Calu3 (cell line): ENCODE data around the gene STAT2. TPM values are rescaled to one million over a fixed set of nuclear protein-coding genes. Genes with fewer than 3 reads are reported as not detected.

Source experiments
- BruUV-seq: library from RNA; stranded (reverse); fragments of 400-500 nt; replicated peaks from 2 replicates; lab custom pipeline; 2021; lab: Mats Ljungman, UMichigan
- CTCF ChIA-PET: fragments of 300-600 bp; sonication (Branson Sonifier 250); formaldehyde crosslinking; loops from one replicate; lab custom pipeline; 2022; ENCODE audit warnings: antibody characterized with exemption; lab: Charles Lee
- DNase-seq: peaks from one replicate; pipeline ENCODE4 v3.0.0; 2022
- H3K27ac Mint-ChIP-seq: one replicate; pipeline ENCODE4 v1.8.0; 2022; ENCODE audit warnings: mixed read lengths; ENCODE audit not compliant: unreplicated experiment
- H3K27me3 Mint-ChIP-seq: one replicate; pipeline ENCODE4 v1.8.0; 2022; ENCODE audit warnings: mixed read lengths; ENCODE audit not compliant: unreplicated experiment
- H3K36me3 Mint-ChIP-seq: one replicate; pipeline ENCODE4 v1.8.0; 2022; ENCODE audit warnings: mild to moderate bottlenecking, moderate library complexity, mixed read lengths; ENCODE audit not compliant: insufficient read depth, unreplicated experiment
- H3K4me1 Mint-ChIP-seq: one replicate; pipeline ENCODE4 v1.8.0; 2022; ENCODE audit warnings: mild to moderate bottlenecking, low read depth, mixed read lengths; ENCODE audit not compliant: unreplicated experiment
- H3K4me3 Mint-ChIP-seq: one replicate; pipeline ENCODE4 v1.8.0; 2022; ENCODE audit warnings: mild to moderate bottlenecking, low read depth, moderate library complexity, mixed read lengths; ENCODE audit not compliant: unreplicated experiment
- H3K9me3 Mint-ChIP-seq: one replicate; pipeline ENCODE4 v1.8.0; 2022; ENCODE audit warnings: low read depth, mixed read lengths; ENCODE audit not compliant: unreplicated experiment
- CTCF ChIP-seq: fragments of 200-600 bp; IDR thresholded peaks from one replicate; pipeline ENCODE4 v1.8.0; 2022; ENCODE audit warnings: antibody characterized with exemption; ENCODE audit not compliant: unreplicated experiment
- intact Hi-C: fragments of 100-400 bp; cut with micrococcal nuclease; formaldehyde crosslinking; loops from one replicate; pipeline ENCODE4 v1.10.0; 2022; ENCODE audit not compliant: unreplicated experiment
- total RNA-seq: library from RNA; stranded (reverse); gene quantifications from 2 replicates; pipeline ENCODE4 v1.2.3, GENCODE V29; 2022

The STAT2 gene
- total RNA-seq, 1 experiment from 2014 or later = 127 TPM

- BruUV-seq = no TSS peak
- Mint-ChIP-seq H3K27ac (no peak overlapping the region), H3K36me3 (peaks cover 71% of the 10 kb centered on the region), H3K9me3 (no peaks in the 10 kb centered on the region), H3K4me1 (peaks cover 1% of the 10 kb centered on the region), H3K4me3 (no peak overlapping the region), H3K27me3 (no peaks in the 10 kb centered on the region)
- no peak for TF ChIP-seq CTCF
- DNase-seq = no peak
- intact Hi-C loops = no loop called here
- CTCF ChIA-PET = no interaction called here
Observed at GRCh38 chr12:56307221-56307965, 52.5 kb downstream of the STAT2 start.

GRCh38 chr12:56304872-56305590 is 54.9 kb downstream of the STAT2 start:
- intact Hi-C loops = no loop called here
- H3K4me1 Mint-ChIP-seq = peaks cover 19% of the 10 kb centered on the region
- no peak overlapping the region for H3K4me3 Mint-ChIP-seq
- H3K36me3 Mint-ChIP-seq = peaks cover 64% of the 10 kb centered on the region
- CTCF ChIA-PET = interaction anchor here (0.8 kb wide), 1 partner anchor 11 kb away, joined by 4 read pairs; the partner anchor contains the start of gene CNPY2
- no peak for DNase-seq
- no TSS peak for BruUV-seq
- H3K27ac Mint-ChIP-seq = no peak overlapping the region
- no peaks in the 10 kb centered on the region for H3K27me3 Mint-ChIP-seq
- no peaks in the 10 kb centered on the region for H3K9me3 Mint-ChIP-seq
- no peak for TF ChIP-seq CTCF

GRCh38 chr12:56304276-56304675 is 55.6 kb downstream of the STAT2 start:
- TF ChIP-seq CTCF = no peak
- H3K36me3 Mint-ChIP-seq = peaks cover 64% of the 10 kb centered on the region

GRCh38 chr12:56300644-56301464 is 59.1 kb downstream of the STAT2 start:
- peak overlapping the region; percentile 96 for H3K4me3 Mint-ChIP-seq
- intact Hi-C loops = loop anchor here (1.0 to 2.0 kb wide), 2 partner anchors 33 to 182 kb away; partner anchors contain the start of gene ZC3H10
- peak overlapping the region; percentile 92 for H3K27ac Mint-ChIP-seq
- peaks cover 64% of the 10 kb centered on the region for H3K36me3 Mint-ChIP-seq
- H3K27me3 Mint-ChIP-seq = no peaks in the 10 kb centered on the region
- CTCF ChIA-PET = interaction anchor here (0.5 to 0.6 kb wide), 2 partner anchors 23 to 143 kb away, joined by 4 read pairs; no protein-coding TSS in a partner anchor
- no peak for DNase-seq
- BruUV-seq = TSS peak; percentile 67
- peaks cover 29% of the 10 kb centered on the region for H3K4me1 Mint-ChIP-seq
- TF ChIP-seq CTCF = no peak
- H3K9me3 Mint-ChIP-seq = no peaks in the 10 kb centered on the region

More at GRCh38 chr12:56304276-56304675, 55.6 kb downstream of the STAT2 start:
- Mint-ChIP-seq H3K9me3 (no peaks in the 10 kb centered on the region), H3K27ac (no peak overlapping the region), H3K4me1 (peaks cover 19% of the 10 kb centered on the region), H3K27me3 (no peaks in the 10 kb centered on the region), H3K4me3 (no peak overlapping the region)
- no peak for DNase-seq
- CTCF ChIA-PET = interaction anchor here (0.8 kb wide), 1 partner anchor 12 kb away, joined by 4 read pairs; the partner anchor contains the start of gene CNPY2
- intact Hi-C loops = no loop called here
- BruUV-seq = no TSS peak
